Lower lobe of right lung (tissue), 2 donors: ENCODE data around the gene TMEM131. TPM values are rescaled to one million over a fixed set of nuclear protein-coding genes. Genes with fewer than 3 reads are reported as not detected.

ENCODE experiments used
- ATAC-seq, 2 donors: fragments of 200-7000 bp; cut with Tn5 transposase; one replicate each; pipeline ENCODE4 v1.9.1; 2020 to 2022; ENCODE audit warnings: mild to moderate bottlenecking in 2 of 2, moderate library complexity in 2 of 2
- DNase-seq: peaks from one replicate; pipeline ENCODE4 v3.0.0-alpha.2; 2020
- H3K27ac ChIP-seq: fragments of 200-600 bp; one replicate; pipeline ENCODE4 v1.8.0; 2022
- H3K27me3 ChIP-seq: fragments of 200-600 bp; one replicate; pipeline ENCODE4 v1.8.0; 2022; ENCODE audit warnings: low read depth
- H3K36me3 ChIP-seq: fragments of 200-600 bp; one replicate; pipeline ENCODE4 v1.8.0; 2022; ENCODE audit warnings: mild to moderate bottlenecking
- H3K4me1 ChIP-seq: fragments of 200-600 bp; one replicate; pipeline ENCODE4 v1.8.0; 2022
- H3K4me3 ChIP-seq: fragments of 200-600 bp; one replicate; pipeline ENCODE4 v1.8.0; 2022; ENCODE audit warnings: mild to moderate bottlenecking
- H3K9me3 ChIP-seq: fragments of 200-600 bp; one replicate; pipeline ENCODE4 v1.8.0; 2022
- CTCF ChIP-seq: fragments of 200-600 bp; IDR thresholded peaks from one replicate; pipeline ENCODE4 v1.8.0; 2022; ENCODE audit warnings: antibody characterized with exemption, mild to moderate bottlenecking
- intact Hi-C: fragments of 100-400 bp; cut with DNase I; formaldehyde crosslinking; loops from one replicate; pipeline ENCODE4 v1.11.0; 2022
- total RNA-seq: library from RNA; stranded (reverse); fragmentation: NEBNext Ultra II Directional; extraction: Animal tissue kit (Norgen Biotek cat#: 25700); gene quantifications from one replicate; pipeline ENCODE4 v1.2.1, GENCODE V29; 2021
- donor health status: DM: no; HTN: yes; CAD: no; lungs with severe emphysema.

TMEM131 gene
- total RNA-seq, 1 donor from 2014 or later, result 42.2 TPM

DNA sequence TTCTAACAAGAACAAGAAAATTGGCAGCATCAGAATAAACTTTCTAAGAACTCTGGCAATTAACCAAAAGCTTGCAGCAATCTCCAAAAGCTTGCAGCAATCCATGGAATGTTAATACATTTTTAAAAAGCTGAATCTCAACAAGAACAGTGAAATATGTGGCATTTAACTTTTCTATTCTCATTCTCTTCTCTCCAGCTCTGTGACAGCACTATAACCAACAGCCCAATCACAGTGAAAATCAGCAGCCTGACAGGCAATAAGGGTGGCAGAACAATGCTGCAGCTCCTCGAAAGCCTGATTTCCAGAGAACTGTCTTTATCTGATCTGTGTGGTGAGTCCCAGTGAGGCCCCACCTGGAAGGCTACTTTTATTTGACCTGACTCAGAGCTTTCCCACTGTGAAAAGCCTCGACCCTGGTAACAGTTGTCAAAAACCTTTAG, 60.0 kb downstream of the TMEM131 start:
- Histone ChIP-seq H3K9me3 (no peaks in the 10 kb centered on the region), H3K36me3 (no peaks in the 10 kb centered on the region), H3K4me3 (no peak overlapping the region), H3K27ac (no peak overlapping the region), H3K27me3 (no peaks in the 10 kb centered on the region), H3K4me1 (peaks cover 44% of the 10 kb centered on the region)
- ATAC-seq (peak in 1 of 2 donors; percentile 34), DNase-seq (no peak)
- no peak for TF ChIP-seq CTCF
- intact Hi-C loops, result no loop called here

DNA sequence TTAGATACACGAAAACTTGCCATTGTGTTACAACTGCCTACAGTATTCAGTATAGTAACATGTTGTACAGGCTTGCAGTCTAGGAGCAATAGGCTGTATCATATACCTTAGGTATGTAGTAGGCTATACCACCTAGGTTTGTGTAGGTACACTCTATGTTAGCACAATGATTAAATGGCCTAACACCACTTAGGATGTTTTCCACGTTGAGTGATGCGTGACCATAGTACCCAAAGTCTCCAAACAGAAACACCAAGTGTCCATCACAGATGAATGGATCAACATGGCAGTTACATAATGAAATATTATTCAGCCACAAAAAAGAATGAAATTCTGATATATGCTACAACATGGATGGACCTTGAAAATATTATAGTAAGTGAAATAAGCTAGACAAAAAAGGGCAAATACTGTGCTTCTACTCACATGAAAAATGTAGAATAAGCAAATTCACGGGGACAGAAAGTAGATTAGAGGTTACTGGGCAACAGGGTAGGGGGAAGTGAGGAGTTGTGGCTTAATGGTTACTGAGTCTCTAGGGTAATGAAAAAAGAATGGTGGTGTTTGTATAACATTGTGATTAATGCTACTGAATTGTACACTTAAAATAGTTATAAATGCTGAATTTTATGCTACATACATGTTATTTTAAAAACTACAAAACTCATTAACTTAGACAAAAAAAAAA, 62.6 kb downstream of the TMEM131 start:
- no peak for ATAC-seq
- H3K4me3 ChIP-seq, result no peak overlapping the region
- H3K27me3 ChIP-seq, result no peaks in the 10 kb centered on the region
- TF ChIP-seq CTCF, result no peak
- H3K4me1 ChIP-seq, result peaks cover 65% of the 10 kb centered on the region
- no peak overlapping the region for H3K27ac ChIP-seq
- DNase-seq, result no peak
- H3K9me3 ChIP-seq, result no peaks in the 10 kb centered on the region
- intact Hi-C loops, result no loop called here
- no peaks in the 10 kb centered on the region for H3K36me3 ChIP-seq

- no peaks in the 10 kb centered on the region for H3K27me3 ChIP-seq
- TF ChIP-seq CTCF, result no peak
- DNase-seq (no peak), ATAC-seq (no peak)
- H3K27ac ChIP-seq, result no peak overlapping the region
- no peak overlapping the region for H3K4me3 ChIP-seq
- no peaks in the 10 kb centered on the region for H3K9me3 ChIP-seq
- no peaks in the 10 kb centered on the region for H3K36me3 ChIP-seq
- H3K4me1 ChIP-seq, result peaks cover 65% of the 10 kb centered on the region
- intact Hi-C loops, result no loop called here
These were observed 63.9 kb downstream of the TMEM131 start for GRCh38 chr2:97931858-97932225.

- Histone ChIP-seq H3K4me3 (no peak overlapping the region), H3K27me3 (no peaks in the 10 kb centered on the region), H3K36me3 (no peaks in the 10 kb centered on the region), H3K9me3 (no peaks in the 10 kb centered on the region), H3K4me1 (peaks cover 62% of the 10 kb centered on the region), H3K27ac (no peak overlapping the region)
- no peak for DNase-seq
- no peak for TF ChIP-seq CTCF
- ATAC-seq, result no peak
- intact Hi-C loops, result no loop called here
These were observed 64.5 kb downstream of the TMEM131 start for GRCh38 chr2:97931118-97931857.

DNA sequence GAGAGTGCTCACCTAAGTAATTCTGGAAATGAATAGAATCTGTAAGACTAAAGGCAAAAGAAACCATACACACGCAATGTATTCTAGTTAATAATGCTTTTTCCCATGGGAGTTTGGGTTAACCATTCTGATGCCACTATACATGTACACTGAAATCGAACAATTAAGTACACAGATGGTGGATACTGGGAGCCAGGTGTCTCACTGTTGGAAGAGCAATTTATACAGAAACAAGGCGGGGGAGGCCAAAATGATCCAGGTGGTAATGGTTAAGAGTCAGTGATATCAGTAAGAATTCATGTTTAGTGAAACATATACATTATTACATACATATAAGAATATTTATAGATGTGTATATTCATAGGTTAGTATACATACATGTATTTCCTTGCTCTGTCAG, 67.2 kb downstream of the TMEM131 start:
- DNase-seq (no peak), ATAC-seq (no peak)
- Histone ChIP-seq H3K27ac (no peak overlapping the region), H3K36me3 (peaks cover 13% of the 10 kb centered on the region), H3K4me1 (peaks cover 38% of the 10 kb centered on the region), H3K4me3 (no peak overlapping the region), H3K9me3 (no peaks in the 10 kb centered on the region), H3K27me3 (no peaks in the 10 kb centered on the region)
- TF ChIP-seq CTCF, result no peak
- intact Hi-C loops, result no loop called here
